Endothelial cell of umbilical vein (primary cell): ENCODE results near the gene HOXC13.

ENCODE experiments used
- EZH2 ChIP-seq: IDR thresholded peaks from 2 replicates; pipeline ENCODE4 v1.6.1; 2012; ENCODE audit warnings: borderline replicate concordance, low read depth, mild to moderate bottlenecking, moderate library complexity, low read length, inconsistent platforms; ENCODE audit not compliant: severe bottlenecking
- MAX ChIP-seq: IDR thresholded peaks from 2 replicates; pipeline ENCODE4 v1.6.1; 2011; ENCODE audit not compliant: insufficient read depth, insufficient read length
- POLR2A ChIP-seq: IDR thresholded peaks from 2 replicates; pipeline ENCODE4 v1.6.1; 2012; ENCODE audit warnings: low read depth, mild to moderate bottlenecking, control low read depth, low read length
- TF ChIP-seq, protein P1 (sequence below), 2 donors: IDR thresholded peaks; 1 replicate in 1 of 2; 2 replicates in 1 of 2; pipeline ENCODE4 v1.5.1; 2011; ENCODE audit warnings: low read length in 2 of 2, mild to moderate bottlenecking in 2 of 2, moderate library complexity in 2 of 2, control low read depth in 1 of 2, inconsistent platforms in 1 of 2, low read depth in 1 of 2; ENCODE audit not compliant: insufficient read depth in 1 of 2; ENCODE audit errors: extremely low read depth in 1 of 2

DNA sequence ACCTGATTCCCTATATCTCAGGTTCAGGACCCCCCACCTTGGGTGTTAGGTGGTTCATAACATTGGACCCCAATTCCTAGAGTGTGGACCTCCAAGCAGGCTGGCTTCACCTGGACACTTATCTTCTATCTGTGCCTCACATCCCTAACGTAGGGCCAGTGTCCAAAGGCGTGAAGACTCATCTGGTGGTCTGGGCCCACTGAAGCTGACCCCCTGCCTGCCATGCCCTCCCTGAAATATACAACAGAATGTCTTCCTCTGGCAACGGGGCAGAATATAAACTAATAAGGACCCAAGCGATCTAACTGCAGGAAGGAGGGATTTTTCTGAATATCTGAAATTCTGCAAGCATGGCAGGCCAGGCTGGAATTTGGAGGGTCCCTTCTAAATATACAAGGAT, 5.6 kb downstream of the HOXC13 start:
- TF ChIP-seq, protein P1, sequence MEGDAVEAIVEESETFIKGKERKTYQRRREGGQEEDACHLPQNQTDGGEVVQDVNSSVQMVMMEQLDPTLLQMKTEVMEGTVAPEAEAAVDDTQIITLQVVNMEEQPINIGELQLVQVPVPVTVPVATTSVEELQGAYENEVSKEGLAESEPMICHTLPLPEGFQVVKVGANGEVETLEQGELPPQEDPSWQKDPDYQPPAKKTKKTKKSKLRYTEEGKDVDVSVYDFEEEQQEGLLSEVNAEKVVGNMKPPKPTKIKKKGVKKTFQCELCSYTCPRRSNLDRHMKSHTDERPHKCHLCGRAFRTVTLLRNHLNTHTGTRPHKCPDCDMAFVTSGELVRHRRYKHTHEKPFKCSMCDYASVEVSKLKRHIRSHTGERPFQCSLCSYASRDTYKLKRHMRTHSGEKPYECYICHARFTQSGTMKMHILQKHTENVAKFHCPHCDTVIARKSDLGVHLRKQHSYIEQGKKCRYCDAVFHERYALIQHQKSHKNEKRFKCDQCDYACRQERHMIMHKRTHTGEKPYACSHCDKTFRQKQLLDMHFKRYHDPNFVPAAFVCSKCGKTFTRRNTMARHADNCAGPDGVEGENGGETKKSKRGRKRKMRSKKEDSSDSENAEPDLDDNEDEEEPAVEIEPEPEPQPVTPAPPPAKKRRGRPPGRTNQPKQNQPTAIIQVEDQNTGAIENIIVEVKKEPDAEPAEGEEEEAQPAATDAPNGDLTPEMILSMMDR (IDR thresholded peaks at IDR 0.05; ENCODE audit: extremely low read depth in 1 of 2, insufficient read depth in 1 of 2, low read depth in 1 of 2, low read length in 2 of 2), result no peak
- TF ChIP-seq POLR2A (no peak), MAX (no peak), EZH2 (no peak)
